H4 (cell line): ENCODE data around the gene KCNJ9. TPM values are rescaled to one million over a fixed set of nuclear protein-coding genes. Genes with fewer than 3 reads are reported as not detected.
A peak's percentile ranks its signal among the peaks of the same experiment; 100 is the strongest.

Experiments used
- DNase-seq: peaks from one replicate; pipeline ENCODE4 v3.0.0-alpha.2; 2015; ENCODE audit warnings: low spot score
- total RNA-seq: library from RNA; depleted of rRNA; stranded (reverse); fragments of >200 nt; shearing (Covaris generic); gene quantifications from 2 replicates; pipeline ENCODE4 v1.2.3, GENCODE V29; 2014

The KCNJ9 gene
- total RNA-seq, 1 experiment from 2014 or later, result not detected

DNA sequence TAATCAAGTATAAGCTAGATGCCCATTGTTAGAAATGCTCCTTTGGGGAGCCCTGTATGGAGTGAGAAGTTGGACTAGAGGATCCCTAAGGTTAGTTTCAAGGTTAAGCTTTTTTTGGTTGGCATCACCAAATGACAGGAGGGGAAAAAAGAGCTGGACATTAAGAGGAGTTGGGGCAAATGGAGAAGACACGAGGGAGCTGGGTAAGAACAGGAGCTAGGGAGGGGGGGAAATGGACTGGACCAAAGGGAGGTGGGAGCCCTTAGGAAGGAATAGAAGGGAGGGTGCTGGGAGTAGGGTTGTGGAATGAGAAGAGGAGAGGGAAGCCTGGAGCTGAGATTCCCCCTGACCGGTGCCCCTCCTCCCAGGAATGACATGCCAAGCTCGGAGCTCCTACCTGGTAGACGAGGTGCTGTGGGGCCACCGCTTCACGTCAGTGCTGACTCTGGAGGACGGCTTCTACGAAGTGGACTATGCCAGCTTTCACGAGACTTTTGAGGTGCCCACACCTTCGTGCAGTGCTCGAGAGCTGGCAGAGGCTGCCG, 5.9 kb downstream of the KCNJ9 start:
- no peak for DNase-seq

DNA sequence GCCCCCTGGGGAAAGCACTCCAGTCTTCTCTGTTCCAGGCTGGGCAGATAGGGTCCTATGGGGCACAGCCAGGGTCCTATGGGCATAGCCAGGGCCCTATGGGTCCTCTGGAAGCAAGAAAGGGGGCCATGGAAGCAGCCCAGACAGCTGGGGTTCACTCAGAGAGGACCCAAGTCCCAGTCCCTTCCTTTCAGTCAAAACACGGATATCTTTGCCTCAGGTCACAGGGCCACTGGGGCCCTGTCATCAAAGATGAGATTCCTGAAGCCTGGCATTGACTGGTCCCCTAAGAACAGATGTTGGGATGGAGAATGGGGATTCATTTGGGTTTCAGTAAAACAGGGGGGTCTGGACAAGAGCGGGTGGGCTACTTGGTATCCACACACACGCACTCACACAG, 8.5 kb downstream of the KCNJ9 start:
- no peak for DNase-seq

DNA sequence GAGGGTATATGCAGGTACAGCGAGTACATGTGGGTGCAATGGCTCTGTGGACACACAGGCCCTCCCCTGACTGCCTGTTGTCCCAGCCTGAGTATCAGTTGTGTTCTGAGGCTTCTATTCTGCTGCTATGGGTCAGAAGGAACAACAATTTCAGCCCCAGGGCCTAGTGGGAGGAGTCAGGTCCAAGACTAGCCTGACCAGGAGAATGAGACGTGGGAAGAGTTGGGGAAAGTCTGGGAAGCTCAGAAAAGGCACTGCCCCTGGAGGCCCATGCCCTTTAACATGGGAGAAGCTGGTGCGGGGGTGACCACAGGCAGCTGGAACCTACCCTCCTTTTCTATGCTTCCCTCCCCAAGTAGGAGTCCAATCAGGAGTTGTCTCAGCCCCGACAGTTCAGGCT, 9.4 kb downstream of the KCNJ9 start:
- no peak for DNase-seq

DNA sequence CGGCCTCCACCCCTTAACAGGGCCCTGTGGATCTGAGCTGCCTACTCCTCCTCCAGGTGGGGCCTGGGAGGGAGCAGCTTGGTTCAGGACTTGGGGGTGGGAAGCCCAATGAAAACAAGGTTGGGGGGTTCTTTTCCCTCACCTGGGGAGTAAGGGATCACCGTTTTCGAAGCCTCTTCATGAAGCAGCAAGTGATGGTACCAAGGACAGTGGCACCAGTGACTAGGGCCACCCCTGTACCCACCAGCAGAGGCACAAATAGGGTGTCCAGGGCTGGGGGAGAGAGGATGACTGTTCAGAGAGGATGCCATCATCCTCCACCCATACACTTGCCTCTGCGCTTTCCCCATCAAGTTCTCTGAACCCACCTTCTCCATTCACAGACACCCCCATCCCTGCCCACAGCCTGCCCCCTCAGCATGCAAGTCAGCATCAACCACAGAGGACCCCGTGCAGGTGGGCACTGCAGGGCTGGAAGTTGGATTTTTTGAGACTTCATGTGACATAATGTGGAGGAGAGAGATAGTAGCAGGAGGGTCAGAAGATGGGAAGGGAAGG, 10.4 kb downstream of the KCNJ9 start:
- DNase-seq, result no peak

DNA sequence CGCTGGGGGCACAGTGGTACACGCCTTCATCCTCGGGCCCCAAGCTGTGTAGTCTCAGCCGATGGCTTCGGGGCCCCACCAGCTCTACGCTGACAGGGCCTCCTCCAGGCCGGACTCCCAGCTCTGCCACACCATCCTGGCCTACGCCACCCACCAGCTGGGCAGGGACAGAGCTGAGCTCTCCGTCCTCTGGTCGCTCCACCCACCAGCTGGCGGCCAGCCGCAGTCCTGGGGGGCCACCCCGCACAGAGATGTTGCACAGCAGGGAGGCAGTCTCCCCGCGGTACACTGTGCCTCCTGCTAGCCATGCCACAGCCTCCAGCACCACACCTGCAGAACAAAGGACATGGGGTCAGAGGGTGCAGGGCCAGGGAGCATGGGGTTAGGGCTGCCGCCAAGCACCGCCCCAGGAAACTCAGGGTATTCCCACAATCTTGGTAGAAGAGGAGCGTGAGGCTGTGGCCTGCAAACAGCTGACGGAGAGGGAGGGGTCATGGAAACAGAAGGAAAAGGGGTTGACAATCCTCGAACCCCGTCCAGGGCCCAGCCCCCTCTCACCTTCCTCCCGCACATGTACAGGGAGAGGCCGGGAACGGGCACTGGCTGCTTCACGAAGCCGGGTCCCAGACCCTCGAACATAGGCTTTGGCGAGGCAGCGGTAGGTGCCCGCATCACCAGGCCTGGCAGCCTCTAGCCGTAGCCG, 11.2 kb downstream of the KCNJ9 start:
- DNase-seq, result no peak

DNA sequence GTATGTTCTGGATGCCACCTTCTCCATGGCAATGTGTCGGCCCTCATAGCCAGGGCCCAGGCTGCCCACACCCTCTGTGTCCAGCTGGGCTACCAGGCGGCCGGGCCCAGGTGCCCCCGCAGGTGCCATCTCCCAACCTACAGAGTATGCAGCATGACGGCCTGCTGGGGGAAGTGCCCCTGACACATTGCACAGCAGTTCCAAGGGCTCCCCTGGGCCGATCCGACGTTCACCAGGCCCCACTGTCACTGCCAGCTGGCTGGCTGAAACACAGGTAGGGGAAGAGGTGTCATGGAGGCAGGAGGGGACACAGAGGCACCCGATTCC, 11.7 kb downstream of the KCNJ9 start:
- DNase-seq, result no peak

DNA sequence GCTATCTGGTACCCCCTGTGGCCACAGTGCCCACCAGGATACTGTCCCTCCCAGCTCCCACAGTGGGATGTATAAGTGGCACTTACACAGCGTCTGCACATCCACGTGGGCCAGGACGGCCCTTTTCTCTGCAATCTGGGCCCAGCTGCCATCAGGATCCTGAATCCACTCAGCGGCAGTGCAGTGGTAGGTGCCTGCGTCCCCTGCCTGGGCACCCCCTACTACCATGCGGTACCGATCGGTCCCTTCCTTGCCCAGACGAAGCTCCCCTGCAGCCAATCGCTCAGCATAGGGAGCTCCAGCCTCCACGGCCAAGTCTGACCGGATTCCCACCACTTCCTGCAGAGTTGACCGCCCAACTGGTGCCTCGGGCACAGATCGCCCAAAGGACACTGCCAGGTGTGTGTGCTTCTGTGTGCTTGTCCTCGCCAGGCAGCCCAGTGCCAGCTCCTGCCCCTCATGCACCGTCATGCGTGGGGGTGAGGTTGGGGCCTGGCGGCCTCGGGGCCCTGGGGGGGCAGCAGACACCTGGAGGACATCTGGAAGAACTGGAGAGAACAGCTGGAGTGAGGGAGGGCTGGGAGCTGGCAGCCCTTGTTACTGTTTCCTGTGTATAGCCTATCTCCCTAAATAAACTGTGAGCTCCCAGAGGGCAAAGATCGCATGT, 12.4 kb downstream of the KCNJ9 start:
- DNase-seq, result no peak

DNA sequence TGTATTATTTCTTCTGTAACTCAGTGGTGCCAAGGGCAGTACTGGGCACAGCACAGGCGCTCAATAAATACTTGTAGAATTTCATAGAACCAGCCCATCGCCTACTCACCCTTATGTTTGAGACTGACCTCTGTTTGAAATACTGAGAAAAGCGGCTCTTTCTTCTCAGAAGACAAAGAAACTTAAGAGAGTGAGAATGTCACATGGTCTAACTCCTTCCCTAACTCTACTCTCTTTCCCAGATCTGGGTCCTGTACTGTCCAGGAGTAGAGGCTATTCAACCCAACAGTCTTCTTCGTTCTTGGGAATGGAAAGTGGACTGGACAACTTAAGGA, 12.9 kb downstream of the KCNJ9 start:
- DNase-seq, result no peak

DNA sequence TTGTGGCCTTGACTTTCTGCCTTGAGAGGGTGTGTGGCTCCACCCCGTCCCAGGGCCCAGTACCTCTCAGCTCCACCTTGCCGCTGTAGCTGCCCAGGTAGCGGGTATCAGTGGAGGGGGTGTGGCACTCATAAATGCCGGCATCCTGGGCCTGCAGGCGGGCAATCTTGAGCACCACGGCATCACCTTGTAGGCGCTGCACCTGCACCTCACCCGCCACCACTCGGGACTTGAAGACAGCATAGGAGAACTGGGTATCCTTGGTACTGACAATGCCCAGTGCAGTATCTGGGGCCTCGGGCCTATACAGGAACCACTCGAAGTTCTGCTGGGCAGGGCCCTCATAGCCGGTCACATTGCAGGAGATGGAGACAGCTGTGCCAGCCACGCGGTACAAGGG, 13.5 kb downstream of the KCNJ9 start:
- no peak for DNase-seq

DNA sequence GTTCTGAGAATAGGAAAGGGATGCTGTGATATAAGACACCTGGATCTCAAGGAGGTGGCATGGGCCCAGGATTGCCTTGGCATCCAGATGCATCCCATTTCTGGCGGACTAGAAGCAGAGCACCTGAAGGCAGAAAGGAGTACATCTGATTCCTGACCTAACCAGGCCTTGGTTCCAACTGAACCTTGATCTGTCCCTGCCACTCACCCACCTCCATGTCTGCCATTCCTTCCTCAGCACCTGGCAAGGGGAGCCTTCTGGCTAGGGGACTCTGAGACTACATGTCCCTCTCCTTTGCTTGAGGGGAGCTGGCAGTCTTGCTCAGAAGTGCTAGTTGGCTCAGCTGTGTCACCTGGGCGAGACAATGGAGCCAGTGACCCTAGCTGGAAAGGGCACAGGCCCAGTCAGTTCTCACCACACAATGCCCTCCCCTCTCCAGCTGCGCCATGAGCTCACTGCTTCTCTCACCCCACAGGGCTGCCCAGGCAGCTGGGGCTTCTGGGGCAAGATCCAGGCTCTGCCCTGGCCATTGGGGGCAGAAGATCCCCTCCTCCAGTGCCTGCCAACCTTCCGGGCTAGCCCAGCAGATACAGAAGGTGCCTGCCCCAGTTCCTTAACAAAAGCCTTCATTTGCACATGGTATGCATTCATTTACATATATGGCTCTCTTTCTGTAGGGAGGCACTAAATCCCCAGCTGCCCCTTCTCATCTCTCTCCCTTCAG, 14.2 kb downstream of the KCNJ9 start:
- no peak for DNase-seq

DNA sequence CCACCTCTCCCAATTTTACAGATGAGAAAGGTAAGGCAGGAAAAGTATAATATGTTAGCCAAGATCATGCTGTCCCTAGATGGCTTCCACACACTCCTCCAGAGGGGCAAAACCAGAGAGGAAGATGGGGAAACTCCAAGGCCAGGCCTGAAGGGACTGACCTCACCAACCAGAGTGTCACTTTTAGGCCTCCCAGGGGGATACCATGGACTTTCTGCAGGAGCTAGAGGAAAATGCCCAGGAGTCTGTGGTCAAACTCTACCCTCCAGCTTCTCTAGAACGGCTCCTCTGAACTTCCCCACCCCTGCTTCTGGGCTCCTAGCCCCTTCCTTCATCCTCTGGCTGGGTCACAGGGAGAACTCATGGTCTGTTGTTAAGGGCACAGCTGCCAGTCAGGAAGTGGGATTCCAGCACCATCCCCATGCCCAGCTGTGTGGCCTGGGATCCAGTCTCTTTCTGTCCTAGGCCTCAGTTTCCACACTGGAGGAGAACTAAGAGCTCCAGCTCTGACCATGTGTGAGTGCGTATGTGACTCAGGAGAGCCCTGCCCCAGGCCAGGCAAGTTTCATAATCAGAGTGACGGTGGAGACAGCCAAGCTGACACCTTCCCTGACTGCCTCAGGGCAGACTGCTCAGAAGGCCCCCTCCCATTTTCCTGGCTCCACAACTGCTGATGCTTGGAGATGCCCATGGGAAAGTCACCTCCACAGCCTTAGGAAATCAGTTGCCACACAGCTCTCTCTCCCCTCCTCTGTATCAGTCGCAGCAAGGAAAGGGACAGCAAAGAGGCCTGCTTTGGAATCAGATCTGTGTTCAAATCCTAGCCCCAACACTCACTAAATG, 15.2 kb downstream of the KCNJ9 start:
- no peak for DNase-seq

DNA sequence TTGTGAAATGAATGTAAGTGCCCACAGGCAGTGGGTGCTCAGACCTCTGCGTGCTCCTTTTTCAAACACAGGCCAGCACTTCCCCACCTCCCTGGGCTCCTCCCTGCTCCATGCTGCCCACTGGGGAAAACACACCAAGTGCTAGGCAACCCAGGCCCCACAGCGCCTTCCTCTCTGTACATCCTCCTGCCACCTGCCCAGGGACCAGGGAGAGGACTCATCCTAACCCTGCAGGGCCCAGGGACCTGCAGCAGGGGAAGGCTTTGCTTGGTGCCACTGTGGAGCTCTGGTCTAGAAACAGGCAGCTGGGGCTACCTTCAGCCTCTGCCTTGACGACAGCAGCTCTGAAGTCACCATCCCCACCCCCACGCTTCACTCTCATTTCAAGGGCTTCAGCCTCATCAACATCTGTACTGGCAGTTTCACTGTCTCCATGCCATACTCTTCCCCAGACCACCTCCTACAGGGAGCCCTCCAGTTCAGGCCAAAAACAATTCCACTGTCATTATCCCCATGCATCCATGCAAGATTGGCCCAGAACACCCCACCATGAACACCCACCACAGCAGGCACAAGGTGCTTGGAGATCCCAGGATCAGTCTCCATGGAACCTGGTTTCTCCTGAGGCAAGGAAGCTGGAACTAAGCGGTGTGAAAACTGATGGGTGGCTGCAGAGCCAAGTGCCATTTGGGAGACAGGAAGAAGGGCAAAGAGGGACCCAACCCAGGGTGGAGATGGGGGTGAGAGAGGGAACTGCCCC, 16.0 kb downstream of the KCNJ9 start:
- no peak for DNase-seq

DNA sequence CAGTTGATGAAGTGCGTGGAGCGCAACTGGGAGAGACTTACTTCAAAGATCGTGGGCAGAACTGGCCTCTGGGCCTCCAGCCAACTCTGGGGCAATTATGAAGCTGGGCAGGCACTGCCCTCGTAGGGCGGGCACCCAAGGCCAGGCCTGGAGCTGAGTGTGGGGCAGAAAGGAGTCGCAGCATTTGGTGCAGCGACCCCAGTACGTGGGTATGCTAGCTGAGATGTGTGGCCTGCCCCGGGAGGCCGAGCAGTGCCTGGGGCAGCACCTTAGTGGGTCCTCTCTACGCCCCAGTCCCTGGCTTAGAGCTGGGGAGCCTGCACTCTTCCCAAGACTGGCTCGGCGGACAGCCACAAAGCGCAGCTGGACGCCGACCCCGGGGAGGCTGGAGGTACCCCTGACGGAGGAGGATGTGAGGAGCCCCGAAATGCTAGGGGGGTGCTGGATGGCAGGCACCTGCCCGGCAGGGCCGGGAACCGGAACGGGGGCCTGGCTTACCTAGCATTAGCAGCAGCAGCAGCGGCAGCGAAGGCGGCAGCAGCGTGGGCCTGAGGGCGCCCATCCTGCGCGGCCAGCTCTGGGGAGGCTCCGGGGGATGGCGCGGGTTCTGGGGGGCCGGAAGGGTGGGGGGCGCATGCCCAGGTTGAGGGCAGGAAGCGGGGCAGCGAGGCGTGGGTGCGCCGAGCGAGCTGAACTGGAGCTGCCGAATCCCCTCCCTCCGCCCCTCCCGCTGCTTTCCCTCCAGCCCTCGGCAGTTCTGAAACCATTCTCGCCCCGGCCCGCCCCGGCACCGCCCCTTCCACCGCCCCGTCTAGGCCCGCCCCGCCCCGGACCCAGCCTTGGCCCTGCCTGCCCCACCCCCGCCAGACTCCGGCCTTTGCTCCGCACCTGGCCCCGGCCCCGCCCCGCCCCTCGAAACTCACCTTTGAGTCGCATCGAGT, 16.8 kb downstream of the KCNJ9 start, which contains the start of gene IGSF8:
IGSF8 (minus strand) TSS at position 709 of the 941 bp plus-strand sequence; CDS start at position 562, 147 bp downstream.
- peak; percentile 57 for DNase-seq

DNA sequence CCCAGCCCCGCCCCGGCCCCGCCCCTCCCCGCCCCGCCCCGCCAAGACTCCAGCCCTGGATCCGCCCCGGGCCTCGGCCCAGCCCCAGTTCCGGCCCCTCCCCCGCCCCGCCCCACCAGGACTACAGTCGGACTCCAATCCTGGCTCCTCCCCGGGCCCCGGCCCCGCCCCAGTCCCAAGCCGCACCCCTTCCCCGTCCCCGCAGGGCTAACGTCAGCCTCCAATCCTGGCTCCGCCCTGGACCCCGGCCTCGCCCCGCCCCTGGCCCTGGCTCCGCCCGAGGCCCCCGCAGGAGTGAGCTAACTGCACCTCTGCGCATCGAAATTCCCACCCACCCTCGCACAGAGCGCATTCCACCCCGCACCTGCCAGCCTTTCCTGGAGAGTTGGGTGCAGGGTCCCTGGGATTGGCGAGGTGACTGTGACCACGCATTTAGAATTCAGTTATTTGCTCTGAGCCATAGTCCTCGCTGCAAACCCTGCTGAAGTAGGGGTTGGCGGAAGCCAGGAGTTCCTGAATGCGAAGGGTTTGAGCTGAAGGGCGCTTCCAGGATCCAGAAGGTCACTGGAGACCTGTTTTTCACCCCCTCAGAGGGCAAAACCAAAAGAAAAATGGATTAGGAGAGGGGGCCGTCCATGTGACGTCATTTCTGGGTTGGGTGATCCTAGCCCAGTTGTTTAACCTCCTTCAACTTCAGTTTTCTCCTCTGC, 17.7 kb downstream of the KCNJ9 start:
- peak; percentile 69 for DNase-seq

DNA sequence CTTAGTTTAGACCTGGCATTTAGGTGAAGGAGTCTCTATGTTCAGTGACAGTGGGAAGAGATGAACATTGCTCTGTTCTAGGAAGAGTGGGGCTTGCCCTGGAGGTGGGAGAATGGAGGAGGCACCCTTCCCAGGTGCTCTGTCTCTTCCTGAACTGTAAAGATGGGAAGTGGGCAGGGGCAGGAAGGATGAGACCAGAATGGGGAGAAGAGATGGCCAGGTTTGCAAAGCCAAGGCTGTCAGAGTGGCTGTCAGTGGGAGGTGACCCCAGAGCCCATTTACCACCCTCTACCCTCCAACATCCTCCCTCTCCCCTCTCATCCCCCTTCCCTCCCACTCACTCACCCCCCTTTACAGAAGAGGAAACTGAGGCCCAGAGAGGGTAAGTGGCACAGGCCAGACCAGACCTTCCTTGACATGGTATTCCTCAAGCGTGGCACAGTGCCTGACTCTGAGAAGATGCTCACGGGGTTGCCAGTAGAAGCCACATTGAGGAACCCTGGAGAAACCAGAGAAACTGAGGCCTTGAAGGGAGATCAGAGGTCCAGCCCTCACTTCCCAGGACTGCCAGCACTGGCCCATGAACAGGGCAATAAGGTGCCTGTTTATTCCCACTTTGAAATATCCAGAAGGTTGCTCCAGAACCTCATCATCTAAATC, 18.5 kb downstream of the KCNJ9 start:
- DNase-seq, result no peak

DNA sequence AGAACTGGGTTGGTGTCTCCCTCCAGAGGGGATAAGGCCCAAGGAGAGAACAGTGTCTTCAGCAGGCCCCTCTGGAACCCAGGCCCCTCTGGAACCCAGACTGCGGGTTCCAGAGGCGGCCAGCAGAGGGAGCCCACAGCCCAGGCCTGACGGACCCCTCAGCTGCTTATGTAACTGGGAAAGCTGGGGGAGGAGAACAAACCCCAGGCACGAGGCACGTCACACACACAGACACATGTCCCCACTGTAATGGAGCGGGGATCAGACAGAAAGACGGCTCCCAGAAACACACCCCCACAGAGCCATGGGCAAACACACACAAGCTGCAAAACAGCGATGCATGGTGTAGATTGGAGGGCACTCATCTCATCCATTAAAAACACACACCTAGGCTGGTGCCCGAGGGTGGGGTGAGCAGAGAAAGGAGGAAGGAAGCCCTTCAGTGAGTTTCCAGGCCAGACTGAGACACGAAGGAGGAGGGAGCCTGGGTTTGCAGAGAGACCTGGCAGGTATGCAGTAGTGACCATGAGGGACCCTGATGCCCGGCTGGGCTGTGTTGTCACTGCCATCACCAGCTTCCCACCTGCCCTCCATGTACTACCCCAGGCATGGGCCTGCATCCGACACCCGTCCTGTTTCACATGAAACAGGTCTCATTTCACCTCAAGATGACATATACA, 19.8 kb downstream of the KCNJ9 start:
- DNase-seq, result peak; percentile 76

DNA sequence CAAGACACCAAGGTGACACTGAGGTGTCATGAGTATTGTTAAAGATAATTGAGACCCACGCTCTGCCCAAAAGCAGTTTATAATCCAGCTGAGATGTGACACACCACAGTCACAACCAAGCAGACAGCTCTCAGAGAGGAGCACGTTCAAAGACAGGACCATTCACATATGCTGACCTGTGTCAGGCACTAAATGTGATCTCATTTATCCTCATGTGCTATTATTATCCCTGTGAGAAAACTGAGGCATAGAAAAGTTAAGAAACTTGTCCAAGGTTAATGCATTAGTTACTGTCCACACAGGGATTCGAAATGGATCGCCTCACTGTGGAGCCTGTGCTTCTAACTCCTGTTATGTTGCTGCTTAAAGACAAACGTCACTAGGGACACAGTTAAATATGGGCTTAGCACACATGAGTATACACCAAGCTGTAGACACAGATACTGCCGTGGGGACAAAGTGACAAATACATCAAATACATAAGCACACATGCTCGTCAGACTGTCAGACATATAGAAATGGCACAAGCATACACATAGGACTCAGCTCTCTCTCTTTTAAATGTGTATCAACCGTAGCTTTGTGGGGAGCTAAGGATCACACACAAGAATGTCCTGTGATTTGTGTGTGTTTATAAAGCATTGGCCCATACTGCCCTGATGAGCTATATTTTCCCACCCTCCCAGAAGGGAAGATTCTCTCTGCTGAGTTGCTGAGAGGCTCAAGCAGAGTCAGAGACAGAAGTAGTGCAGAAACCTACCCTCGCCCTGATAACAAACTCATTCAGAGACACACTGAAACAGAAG, 20.6 kb downstream of the KCNJ9 start:
- DNase-seq, result no peak
